HCT116 (cell line): ENCODE data around the gene TNS3.

Experiments
- EZH2 ChIP-seq: fragments of 200-600 bp; sonication (generic); IDR thresholded peaks from 2 replicates; pipeline ENCODE4 v1.6.1; 2017; ENCODE audit warnings: antibody characterized with exemption, mixed run types
- POLR2A ChIP-seq: IDR thresholded peaks from 2 replicates; pipeline ENCODE4 v1.7.0; 2011; ENCODE audit warnings: borderline replicate concordance; ENCODE audit not compliant: insufficient read depth, insufficient read length; ENCODE audit errors: extremely low read depth
- TF ChIP-seq, protein P1 (sequence below), 3 experiments: fragments of 200-600 bp in 1 of 3; sonication (generic) in 1 of 3; IDR thresholded peaks in 2 of 3; conservative IDR thresholded peaks in 1 of 3; 2 replicates each; pipeline ENCODE4 v1.5.1; 2012 to 2017; ENCODE audit warnings: low read depth in 2 of 3, low read length in 2 of 3, antibody characterized with exemption in 1 of 3, borderline replicate concordance in 1 of 3, control low read depth in 1 of 3, mild to moderate bottlenecking in 1 of 3, mixed read lengths in 1 of 3, mixed run types in 1 of 3, moderate library complexity in 1 of 3; ENCODE audit not compliant: insufficient read depth in 1 of 3

DNA sequence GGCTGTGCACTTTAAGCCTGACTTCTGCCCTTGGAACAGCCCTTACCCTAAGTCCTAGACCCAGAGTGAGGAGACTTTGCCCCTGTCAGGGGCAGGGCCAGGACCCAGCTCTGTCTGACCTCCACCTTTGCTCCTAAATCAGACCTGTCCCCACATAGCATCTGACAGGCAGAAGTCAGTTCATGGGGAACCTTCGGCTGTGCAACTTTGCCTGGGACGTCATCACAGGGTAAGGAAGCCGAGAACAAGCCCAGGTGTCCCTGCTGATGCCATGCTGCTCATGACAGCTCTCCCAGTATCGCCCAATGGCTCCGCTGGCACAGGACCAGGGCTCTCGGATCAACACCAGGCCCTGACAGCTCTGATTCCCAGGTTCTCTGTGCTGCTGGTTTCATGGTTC, 55.4 kb downstream of the TNS3 start:
- TF ChIP-seq, protein P1, sequence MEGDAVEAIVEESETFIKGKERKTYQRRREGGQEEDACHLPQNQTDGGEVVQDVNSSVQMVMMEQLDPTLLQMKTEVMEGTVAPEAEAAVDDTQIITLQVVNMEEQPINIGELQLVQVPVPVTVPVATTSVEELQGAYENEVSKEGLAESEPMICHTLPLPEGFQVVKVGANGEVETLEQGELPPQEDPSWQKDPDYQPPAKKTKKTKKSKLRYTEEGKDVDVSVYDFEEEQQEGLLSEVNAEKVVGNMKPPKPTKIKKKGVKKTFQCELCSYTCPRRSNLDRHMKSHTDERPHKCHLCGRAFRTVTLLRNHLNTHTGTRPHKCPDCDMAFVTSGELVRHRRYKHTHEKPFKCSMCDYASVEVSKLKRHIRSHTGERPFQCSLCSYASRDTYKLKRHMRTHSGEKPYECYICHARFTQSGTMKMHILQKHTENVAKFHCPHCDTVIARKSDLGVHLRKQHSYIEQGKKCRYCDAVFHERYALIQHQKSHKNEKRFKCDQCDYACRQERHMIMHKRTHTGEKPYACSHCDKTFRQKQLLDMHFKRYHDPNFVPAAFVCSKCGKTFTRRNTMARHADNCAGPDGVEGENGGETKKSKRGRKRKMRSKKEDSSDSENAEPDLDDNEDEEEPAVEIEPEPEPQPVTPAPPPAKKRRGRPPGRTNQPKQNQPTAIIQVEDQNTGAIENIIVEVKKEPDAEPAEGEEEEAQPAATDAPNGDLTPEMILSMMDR (IDR thresholded peaks at IDR 0.05 in 2 of 3, conservative IDR thresholded peaks at IDR 0.05 in 1 of 3; ENCODE audit: borderline replicate concordance in 1 of 3, insufficient read depth in 1 of 3, low read depth in 2 of 3, low read length in 2 of 3), result no peak
- TF ChIP-seq POLR2A (no peak), EZH2 (no peak)
